Stomach (tissue), 9 donors: ENCODE measurements around the gene CKLF. TPM values are rescaled to one million over a fixed set of nuclear protein-coding genes. Genes with fewer than 3 reads are reported as not detected.

ENCODE experiments used
- DNase-seq, 2 donors: peaks; one replicate each; pipeline versions ENCODE4 v3.0.0 to v3.0.0-alpha.2; 2013 to 2019
- H3K27ac ChIP-seq, 5 donors: fragments of 200-600 bp in 4 of 5; sonication (generic) in 4 of 5; one replicate each; pipeline ENCODE4 v1.5.1; 2013 to 2019; ENCODE audit warnings: mild to moderate bottlenecking in 1 of 5, moderate library complexity in 1 of 5
- H3K27me3 ChIP-seq, 3 donors: fragments of 200-600 bp; sonication (generic); one replicate each; pipeline ENCODE4 v1.5.1; 2017 to 2019; ENCODE audit warnings: mixed run types in 1 of 3
- H3K36me3 ChIP-seq, 4 donors: fragments of 200-600 bp; sonication (generic); 1 replicate in 3 of 4; 2 replicates in 1 of 4; pipeline ENCODE4 v1.5.1; 2016 to 2019
- H3K4me1 ChIP-seq, 4 donors: fragments of 200-600 bp; sonication (generic); one replicate each; pipeline ENCODE4 v1.5.1; 2016 to 2019
- H3K4me3 ChIP-seq, 4 donors: fragments of 200-600 bp; sonication (generic) in 3 of 4; one replicate each; pipeline ENCODE4 v1.5.1; 2016 to 2019; ENCODE audit warnings: mild to moderate bottlenecking in 1 of 4
- H3K9me3 ChIP-seq, 4 donors: fragments of 200-600 bp; sonication (generic); one replicate each; pipeline ENCODE4 v1.5.1; 2016 to 2019
- CTCF ChIP-seq, 7 experiments: fragments of 450-650 bp in 4 of 7; fragments of 200-600 bp in 3 of 7; sonication (generic) in 3 of 7; IDR thresholded peaks; one replicate each; pipeline ENCODE4 v1.5.1; 2016 to 2019; ENCODE audit warnings: antibody characterized with exemption in 7 of 7, control low read depth in 2 of 7, mild to moderate bottlenecking in 1 of 7
- EP300 ChIP-seq: sonication (generic); formaldehyde crosslinking; IDR thresholded peaks from one replicate; pipeline ENCODE4 v1.6.1; 2017; ENCODE audit warnings: antibody characterized with exemption
- POLR2A ChIP-seq, 4 donors: fragments of 450-650 bp; IDR thresholded peaks; one replicate each; pipeline ENCODE4 v1.6.1; 2016; ENCODE audit warnings: antibody characterized with exemption in 4 of 4, control low read depth in 2 of 4, mild to moderate bottlenecking in 1 of 4, moderate library complexity in 1 of 4
- POLR2AphosphoS5 ChIP-seq, 3 donors: sonication (generic); formaldehyde crosslinking; IDR thresholded peaks; one replicate each; pipeline ENCODE4 v1.6.1; 2016; ENCODE audit warnings: antibody characterized with exemption in 3 of 3
- WGBS, 5 donors: extraction: QIAGEN DNeasy Blood & Tissue Kit in 3 of 5; methylation state at CpG; one replicate each; pipeline versions ENCODE4 v1.1.5 to v1.1.7; 2013 to 2018; 5-methylcytosine and 5-hydroxymethylcytosine counted together
- intact Hi-C: fragments of 100-400 bp; cut with DNase I; formaldehyde crosslinking; loops from one replicate; pipeline ENCODE4 v1.15.1; 2023; ENCODE audit warnings: low total_unique reads
- polyA plus RNA-seq, 3 donors: library from polyadenylated mRNA; stranded (reverse); fragments of 200-250 nt; gene quantifications; one replicate each; pipeline ENCODE4 v1.2.3, GENCODE V29; 2013
- total RNA-seq, 5 donors: library from RNA; depleted of rRNA; stranded (reverse); fragments of >200 nt; gene quantifications; one replicate each; pipeline versions ENCODE4 v1.1.0 to v1.2.3, GENCODE V29; 2014 to 2016
- donor health status: healthy with polysubstance abuse.
- donor health status: Bipolar disorder and iron deficiency.
- donor health status: healthy.

Gene CKLF
- total and polyA plus RNA-seq, 8 donors: 4.1 to 35.7 (median 25.2) TPM; not detected in 1

GRCh38 chr16:66580605-66581209, 28.3 kb downstream of the CKLF start:
- intact Hi-C loops: no loop called here
- Histone ChIP-seq H3K27me3 (peaks cover 0 to 24% (median 7%) of the 10 kb centered on the region in 3 donors), H3K4me1 (peaks cover 0 to 18% (median 9%) of the 10 kb centered on the region in 4 donors), H3K9me3 (no peaks in the 10 kb centered on the region), H3K27ac (no peak overlapping the region), H3K36me3 (no peaks in the 10 kb centered on the region), H3K4me3 (no peak overlapping the region)
- TF ChIP-seq POLR2A (IDR thresholded peaks at IDR 0.05): no peak
- no peak for TF ChIP-seq EP300
- TF ChIP-seq POLR2AphosphoS5 (IDR thresholded peaks at IDR 0.05): no peak
- TF ChIP-seq CTCF (IDR thresholded peaks at IDR 0.05): no peak
- WGBS, 5 donors: 74 to 81% (median 79%) methylated on average over 4 of the region's 4 CpGs
- no peak for DNase-seq

GRCh38 chr16:66581246-66581952, 29.0 kb downstream of the CKLF start:
- H3K4me3 ChIP-seq: no peak overlapping the region
- WGBS, 5 donors: 49 to 95% (median 87%) methylated on average over 3 of the region's 3 CpGs
- DNase-seq: no peak
- no peaks in the 10 kb centered on the region for H3K9me3 ChIP-seq
- H3K4me1 ChIP-seq: peaks cover 0 to 24% (median 9%) of the 10 kb centered on the region in 4 donors
- no peak for TF ChIP-seq POLR2AphosphoS5 (IDR thresholded peaks at IDR 0.05)
- no peak for TF ChIP-seq EP300
- no peak for TF ChIP-seq CTCF (IDR thresholded peaks at IDR 0.05)
- TF ChIP-seq POLR2A (IDR thresholded peaks at IDR 0.05): no peak
- H3K27ac ChIP-seq: no peak overlapping the region
- H3K27me3 ChIP-seq: peaks cover 0 to 24% (median 7%) of the 10 kb centered on the region in 3 donors
- H3K36me3 ChIP-seq: peaks cover 0 to 5% (median 0%) of the 10 kb centered on the region in 4 donors
- intact Hi-C loops: no loop called here

- Histone ChIP-seq H3K27ac (peak overlapping the region in 1 of 5 donors; percentile 37), H3K4me1 (peaks cover 0 to 11% (median 0%) of the 10 kb centered on the region in 4 donors), H3K27me3 (no peaks in the 10 kb centered on the region), H3K9me3 (no peaks in the 10 kb centered on the region), H3K4me3 (no peak overlapping the region), H3K36me3 (peaks cover 0 to 10% (median 4%) of the 10 kb centered on the region in 4 donors)
- intact Hi-C loops: no loop called here
- TF ChIP-seq POLR2AphosphoS5 (IDR thresholded peaks at IDR 0.05) (no peak), EP300 (no peak)
- no peak for DNase-seq
- WGBS, 5 donors: 61 to 81% (median 77%) methylated on average over 10 of the region's 10 CpGs
Observed at GRCh38 chr16:66585481-66586239, 33.3 kb downstream of the CKLF start.

- Histone ChIP-seq H3K4me1 (peaks cover 0 to 11% (median 0%) of the 10 kb centered on the region in 4 donors), H3K4me3 (peak overlapping the region in 1 of 4 donors; percentile 7), H3K36me3 (peaks cover 0 to 10% (median 4%) of the 10 kb centered on the region in 4 donors), H3K27ac (no peak overlapping the region), H3K27me3 (no peaks in the 10 kb centered on the region), H3K9me3 (no peaks in the 10 kb centered on the region)
- no peak for DNase-seq
- 66 to 83% (median 74%) methylated on average over 7 of the region's 7 CpGs for WGBS, 5 donors
- no peak for TF ChIP-seq POLR2AphosphoS5 (IDR thresholded peaks at IDR 0.05)
- TF ChIP-seq POLR2A (IDR thresholded peaks at IDR 0.05): no peak
- TF ChIP-seq EP300: no peak
- no peak for TF ChIP-seq CTCF (IDR thresholded peaks at IDR 0.05)
- intact Hi-C loops: no loop called here
Observed at GRCh38 chr16:66587881-66588600, 35.7 kb downstream of the CKLF start.
